Measurements from ENCODE around the gene DGKQ.
A peak's percentile ranks its signal among the peaks of the same experiment; 100 is the strongest.
"Not testable (repeated sequence)": the region's sequence is repeated elsewhere in the genome, so short reads cannot be mapped to it uniquely, and the experiment has no call there.

DGKQ gene

GRCh38 chr4:999240-999863 is 26.0 kb upstream of the DGKQ start:
- H3K36me3 ChIP-seq (ENCODE audit: insufficient read depth, low read length); H3K4me3 ChIP-seq (ENCODE audit: low read length); H3K27ac ChIP-seq (ENCODE audit: low read depth, low read length); H3K4me1 ChIP-seq (ENCODE audit: insufficient read depth, low read length); H3K9ac ChIP-seq (ENCODE audit: low read depth, low read length); H3K9me3 ChIP-seq (ENCODE audit: insufficient read depth, low read depth, low read length): not testable (repeated sequence)
- WGBS = 71% methylated on average over 14 of the region's 21 CpGs
- H3K27me3 ChIP-seq (ENCODE audit: insufficient read depth, low read length) = peaks cover 90% of the 10 kb centered on the region

DNA sequence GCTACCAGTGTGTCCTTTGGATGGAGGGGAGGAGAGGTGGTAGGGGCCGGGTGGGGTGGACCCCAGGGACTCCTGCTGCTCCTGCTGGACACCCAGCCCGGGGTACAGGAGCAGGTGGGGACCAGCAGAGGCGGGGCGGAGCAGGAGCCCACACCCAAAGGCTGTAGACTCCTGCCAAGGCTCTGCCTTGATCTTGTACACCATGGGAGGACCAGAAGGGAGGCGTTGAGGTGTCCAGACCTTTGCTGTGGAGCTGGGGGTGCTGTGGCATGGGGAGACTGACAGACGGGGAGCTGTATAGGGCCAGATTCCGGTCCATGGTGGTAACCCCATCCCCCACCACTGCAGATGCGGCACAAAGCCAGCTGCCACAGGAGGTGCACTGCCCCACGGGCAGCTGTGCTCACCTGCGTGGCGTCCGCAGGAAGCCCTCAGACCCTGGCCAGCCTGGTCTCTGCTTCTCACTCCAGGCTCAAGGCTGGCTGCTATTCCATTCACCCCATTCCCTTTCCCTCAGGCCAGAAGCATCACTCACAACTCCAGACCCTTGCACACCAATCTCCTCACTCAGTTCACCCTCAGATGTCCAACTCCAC is 24.8 kb upstream of the DGKQ start:
- H3K4me3 ChIP-seq (ENCODE audit: low read length) = no peak overlapping the region
- no peaks in the 10 kb centered on the region for H3K9me3 ChIP-seq (ENCODE audit: insufficient read depth, low read depth, low read length)
- WGBS = 77% methylated on average over 12 of the region's 12 CpGs
- no peak overlapping the region for H3K27ac ChIP-seq (ENCODE audit: low read depth, low read length)
- H3K9ac ChIP-seq (ENCODE audit: low read depth, low read length) = no peak overlapping the region
- H3K36me3 ChIP-seq (ENCODE audit: insufficient read depth, low read length) = no peaks in the 10 kb centered on the region
- peaks cover 79% of the 10 kb centered on the region for H3K27me3 ChIP-seq (ENCODE audit: insufficient read depth, low read length)
- no peaks in the 10 kb centered on the region for H3K4me1 ChIP-seq (ENCODE audit: insufficient read depth, low read length)

- H3K9me3 ChIP-seq (ENCODE audit: insufficient read depth, low read depth, low read length) = no peaks in the 10 kb centered on the region
- peak overlapping the region; percentile 48 for H3K4me3 ChIP-seq (ENCODE audit: low read length)
- whole genome bisulfite sequencing = 7% methylated on average over 67 of the region's 68 CpGs
- no peak overlapping the region for H3K27ac ChIP-seq (ENCODE audit: low read depth, low read length)
- H3K27me3 ChIP-seq (ENCODE audit: insufficient read depth, low read length) = peaks cover 72% of the 10 kb centered on the region
- H3K9ac ChIP-seq (ENCODE audit: low read depth, low read length) = no peak overlapping the region
- no peaks in the 10 kb centered on the region for H3K36me3 ChIP-seq (ENCODE audit: insufficient read depth, low read length)
- H3K4me1 ChIP-seq (ENCODE audit: insufficient read depth, low read length) = no peaks in the 10 kb centered on the region
Observed at GRCh38 chr4:997375-998071, 24.2 kb upstream of the DGKQ start.

DNA sequence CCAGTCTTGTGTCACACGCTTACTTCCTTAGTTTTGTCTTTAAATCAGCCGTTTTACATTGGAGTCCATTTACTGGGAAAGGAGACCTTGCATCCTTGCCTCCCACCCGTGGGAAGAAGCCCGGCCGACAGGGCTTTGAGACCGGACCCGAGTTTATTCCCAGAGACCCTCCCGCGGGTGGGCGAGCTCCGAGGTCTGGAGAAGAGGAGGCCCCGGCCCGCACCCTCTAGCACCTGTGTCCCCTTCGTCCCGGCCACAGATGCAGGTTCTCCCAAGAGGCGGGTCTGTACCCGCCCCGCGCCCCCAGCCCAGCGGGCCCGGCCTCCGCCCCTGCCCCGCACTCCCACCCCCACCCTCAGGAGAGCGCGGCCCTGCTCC is 23.6 kb upstream of the DGKQ start:
- Histone ChIP-seq H3K9ac (ENCODE audit: low read depth, low read length) (no peak overlapping the region), H3K4me1 (ENCODE audit: insufficient read depth, low read length) (no peaks in the 10 kb centered on the region), H3K36me3 (ENCODE audit: insufficient read depth, low read length) (no peaks in the 10 kb centered on the region), H3K27ac (ENCODE audit: low read depth, low read length) (no peak overlapping the region), H3K27me3 (ENCODE audit: insufficient read depth, low read length) (peaks cover 67% of the 10 kb centered on the region), H3K9me3 (ENCODE audit: insufficient read depth, low read depth, low read length) (no peaks in the 10 kb centered on the region), H3K4me3 (ENCODE audit: low read length) (no peak overlapping the region)
- WGBS = 28% methylated on average over 21 of the region's 25 CpGs

DNA sequence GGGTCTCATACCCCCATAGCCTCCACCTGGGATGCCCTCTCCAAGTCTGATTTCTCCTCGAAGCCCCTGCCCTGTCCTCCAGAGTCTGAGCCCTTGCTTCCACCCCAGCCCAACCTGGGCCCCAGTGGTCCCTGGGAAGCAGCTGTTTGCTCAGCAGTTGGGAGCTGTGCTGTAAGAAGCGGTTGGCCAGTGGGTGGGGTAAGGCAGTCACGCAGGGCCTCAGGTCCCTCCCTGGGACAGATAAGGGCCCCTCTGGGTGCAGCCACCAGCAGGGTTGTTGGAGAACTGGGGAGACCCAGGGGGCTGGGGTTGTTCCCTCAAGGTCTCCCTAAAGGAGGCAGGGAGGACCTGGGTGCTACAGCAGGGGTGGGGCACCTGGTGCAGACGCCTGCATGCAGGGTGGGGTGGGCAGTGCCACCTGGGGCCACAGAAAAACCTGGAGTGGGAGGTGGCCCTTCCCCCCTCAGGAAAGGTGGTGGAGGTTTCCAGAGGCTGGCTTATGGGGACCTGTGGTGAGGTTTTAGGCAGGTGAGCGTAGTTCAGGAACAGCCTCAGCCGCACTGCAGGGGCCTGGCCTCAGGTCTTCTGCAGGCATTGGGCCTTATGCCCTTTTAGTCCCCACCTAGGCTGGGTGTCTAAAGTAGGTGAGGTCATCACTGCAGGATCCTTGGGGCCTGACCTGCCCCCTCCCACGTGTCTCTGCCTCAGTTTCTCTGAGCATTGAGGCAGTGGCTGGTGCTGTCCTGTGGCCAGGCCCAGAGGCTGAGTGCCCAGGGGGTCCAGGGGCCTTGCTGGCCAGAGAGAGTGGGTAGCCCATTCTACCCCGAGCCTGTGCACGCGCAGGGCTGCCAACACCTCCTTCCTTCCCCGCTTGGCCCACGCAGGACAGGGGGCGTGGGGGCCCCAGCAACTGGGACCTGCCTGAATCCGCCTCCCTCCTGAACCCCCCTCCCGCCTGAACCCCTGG is 22.9 kb upstream of the DGKQ start:
- no peak overlapping the region for H3K27ac ChIP-seq (ENCODE audit: low read depth, low read length)
- H3K9ac ChIP-seq (ENCODE audit: low read depth, low read length) = no peak overlapping the region
- 78% methylated on average over 15 of the region's 15 CpGs for WGBS
- no peaks in the 10 kb centered on the region for H3K9me3 ChIP-seq (ENCODE audit: insufficient read depth, low read depth, low read length)
- H3K4me1 ChIP-seq (ENCODE audit: insufficient read depth, low read length) = no peaks in the 10 kb centered on the region
- H3K4me3 ChIP-seq (ENCODE audit: low read length) = no peak overlapping the region
- H3K27me3 ChIP-seq (ENCODE audit: insufficient read depth, low read length) = peaks cover 60% of the 10 kb centered on the region
- no peaks in the 10 kb centered on the region for H3K36me3 ChIP-seq (ENCODE audit: insufficient read depth, low read length)

GRCh38 chr4:995311-996026 is 22.1 kb upstream of the DGKQ start:
- peaks cover 51% of the 10 kb centered on the region for H3K27me3 ChIP-seq (ENCODE audit: insufficient read depth, low read length)
- no peak overlapping the region for H3K27ac ChIP-seq (ENCODE audit: low read depth, low read length)
- H3K4me3 ChIP-seq (ENCODE audit: low read length) = no peak overlapping the region
- H3K9ac ChIP-seq (ENCODE audit: low read depth, low read length) = no peak overlapping the region
- H3K36me3 ChIP-seq (ENCODE audit: insufficient read depth, low read length) = no peaks in the 10 kb centered on the region
- 91% methylated on average over 23 of the region's 23 CpGs for WGBS
- no peaks in the 10 kb centered on the region for H3K9me3 ChIP-seq (ENCODE audit: insufficient read depth, low read depth, low read length)
- no peaks in the 10 kb centered on the region for H3K4me1 ChIP-seq (ENCODE audit: insufficient read depth, low read length)

- Histone ChIP-seq H3K9me3 (ENCODE audit: insufficient read depth, low read depth, low read length) (no peaks in the 10 kb centered on the region), H3K9ac (ENCODE audit: low read depth, low read length) (no peak within 1 kb of the TSS; the same call in 1 of the 2 replicates), H3K4me3 (ENCODE audit: low read length) (no peak within 1 kb of the TSS), H3K27ac (ENCODE audit: low read depth, low read length) (no peak within 1 kb of the TSS), H3K27me3 (ENCODE audit: insufficient read depth, low read length) (peaks cover 31% of the 10 kb centered on the region), H3K36me3 (ENCODE audit: insufficient read depth, low read length) (no peaks in the 10 kb centered on the region), H3K4me1 (ENCODE audit: insufficient read depth, low read length) (no peaks in the 10 kb centered on the region)
- WGBS = 86% methylated on average over 37 of the region's 37 CpGs
Observed at GRCh38 chr4:993111-994029, 20.0 kb upstream of the DGKQ start, which contains the start of gene SLC26A1. TSS of gene SLC26A1 (minus strand) at chr4:993404. CDS start at chr4:991703, 1,701 bp downstream.

DNA sequence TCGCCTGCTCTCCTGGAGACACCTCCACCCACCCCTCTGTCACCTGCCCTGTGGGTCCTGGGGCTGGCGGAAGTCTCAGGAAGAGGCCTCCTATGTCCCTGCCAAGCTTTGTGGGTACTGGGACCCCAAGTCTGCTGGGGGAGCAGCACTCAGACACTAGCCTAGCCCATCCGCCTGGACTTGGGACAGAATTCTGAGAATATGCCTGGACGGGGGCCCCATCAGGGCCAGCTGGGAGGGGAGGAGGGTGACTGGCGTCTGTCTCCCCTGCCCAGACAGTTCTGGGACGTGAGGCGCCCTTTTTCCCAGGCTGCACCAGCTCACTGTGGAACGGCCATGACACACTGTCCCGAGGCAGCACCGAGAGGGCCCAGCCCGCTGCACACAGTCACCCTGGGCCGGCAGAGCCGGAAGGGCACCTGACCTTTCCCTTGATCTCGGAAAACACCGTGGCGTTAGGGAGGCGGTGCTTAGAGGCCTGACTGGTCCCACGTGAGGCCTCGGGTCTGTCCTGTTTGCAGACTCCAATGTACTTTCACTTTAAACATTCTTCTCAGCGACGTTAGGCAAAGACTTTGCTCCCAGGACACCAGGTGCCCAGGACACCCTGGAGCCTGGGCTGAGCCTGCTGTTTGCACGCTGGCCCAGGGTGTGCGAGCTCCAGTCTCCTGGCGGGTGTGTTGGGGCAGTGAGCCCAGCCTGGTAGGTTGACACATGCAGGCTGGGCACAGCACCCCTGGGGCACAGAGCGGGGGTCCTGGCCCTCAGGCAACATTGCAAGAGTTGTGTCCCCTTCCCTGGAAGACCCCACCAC is 19.1 kb upstream of the DGKQ start:
- H3K27me3 ChIP-seq (ENCODE audit: insufficient read depth, low read length) = peaks cover 24% of the 10 kb centered on the region
- 88% methylated on average over 25 of the region's 25 CpGs for WGBS
- H3K9ac ChIP-seq (ENCODE audit: low read depth, low read length) = no peak overlapping the region
- no peak overlapping the region for H3K4me3 ChIP-seq (ENCODE audit: low read length)
- H3K4me1 ChIP-seq (ENCODE audit: insufficient read depth, low read length) = no peaks in the 10 kb centered on the region
- no peak overlapping the region for H3K27ac ChIP-seq (ENCODE audit: low read depth, low read length)
- H3K36me3 ChIP-seq (ENCODE audit: insufficient read depth, low read length) = no peaks in the 10 kb centered on the region
- H3K9me3 ChIP-seq (ENCODE audit: insufficient read depth, low read depth, low read length) = no peaks in the 10 kb centered on the region

DNA sequence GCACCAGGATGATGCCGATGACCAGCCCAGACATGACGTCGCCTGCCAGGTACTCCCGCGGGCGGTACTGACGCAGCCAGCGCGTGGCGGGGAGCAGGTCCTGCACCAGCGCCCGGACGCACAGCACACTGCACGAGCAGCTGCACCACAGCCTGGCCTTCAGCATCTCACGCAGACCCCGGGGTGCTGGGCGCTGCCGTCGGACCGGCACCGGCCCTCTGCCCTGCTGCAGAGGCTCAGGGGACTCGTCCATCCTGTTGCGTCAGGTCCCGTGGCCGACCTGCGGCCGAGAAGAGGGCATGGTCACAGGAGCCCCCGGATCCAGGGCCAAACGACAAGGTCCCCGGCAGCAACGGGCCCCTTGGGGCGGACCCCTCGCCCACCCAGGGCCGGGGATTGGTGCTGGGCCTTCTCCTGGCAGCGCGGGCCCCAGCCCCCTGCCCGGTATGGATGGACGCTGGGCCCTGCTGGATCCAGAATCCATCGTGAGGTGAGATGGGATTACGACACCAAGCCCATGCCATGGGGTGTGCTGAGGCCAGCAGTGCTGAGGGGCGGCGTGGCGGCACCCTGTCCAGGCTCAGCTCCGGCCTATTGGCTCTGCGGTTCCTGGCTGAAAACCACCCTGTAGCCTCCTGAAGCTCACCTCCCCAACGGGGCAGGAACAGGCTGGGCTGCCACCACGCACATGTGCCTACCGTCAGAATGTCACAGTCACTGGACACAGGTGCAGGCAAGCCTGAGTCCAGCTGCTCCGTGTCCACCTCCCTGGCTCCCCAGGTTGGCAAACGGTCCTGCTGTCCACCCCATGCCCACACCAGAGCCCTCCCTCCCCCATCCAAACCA is 18.3 kb upstream of the DGKQ start:
- 95% methylated on average over 50 of the region's 50 CpGs for WGBS
- H3K4me3 ChIP-seq (ENCODE audit: low read length) = no peak overlapping the region
- no peaks in the 10 kb centered on the region for H3K4me1 ChIP-seq (ENCODE audit: insufficient read depth, low read length)
- H3K36me3 ChIP-seq (ENCODE audit: insufficient read depth, low read length) = no peaks in the 10 kb centered on the region
- no peaks in the 10 kb centered on the region for H3K9me3 ChIP-seq (ENCODE audit: insufficient read depth, low read depth, low read length)
- H3K27ac ChIP-seq (ENCODE audit: low read depth, low read length) = no peak overlapping the region
- H3K9ac ChIP-seq (ENCODE audit: low read depth, low read length) = no peak overlapping the region
- H3K27me3 ChIP-seq (ENCODE audit: insufficient read depth, low read length) = peaks cover 24% of the 10 kb centered on the region
